GM12801 (cell line): ENCODE results near the gene C22orf31.

ENCODE experiments used
- CTCF ChIP-seq: IDR thresholded peaks from one replicate; pipeline ENCODE4 v1.5.1; 2011; ENCODE audit warnings: control low read depth; ENCODE audit not compliant: insufficient read length; ENCODE audit errors: extremely low read depth

Gene C22orf31

GRCh38 chr22:29072979-29073617, 11.5 kb upstream of the C22orf31 start, which contains the start of gene KREMEN1:
TSS of gene KREMEN1 (plus strand) at chr22:29073035. CDS start at chr22:29073131, 96 bp downstream.
- no peak for TF ChIP-seq CTCF

GRCh38 chr22:29072193-29072978, 10.8 kb upstream of the C22orf31 start:
- TF ChIP-seq CTCF: no peak

- TF ChIP-seq CTCF: no peak
Observed at GRCh38 chr22:29071261-29072045, 9.8 kb upstream of the C22orf31 start.

GRCh38 chr22:29070490-29070889, 8.9 kb upstream of the C22orf31 start:
- no peak for TF ChIP-seq CTCF

GRCh38 chr22:29069463-29069862, 7.8 kb upstream of the C22orf31 start:
- no peak for TF ChIP-seq CTCF

- TF ChIP-seq CTCF: no peak
Observed at GRCh38 chr22:29065468-29066190, 4.0 kb upstream of the C22orf31 start.
